Measurements from ENCODE around the gene ITGA2B. TPM values are rescaled to one million over a fixed set of nuclear protein-coding genes. Genes with fewer than 3 reads are reported as not detected.
"Not testable (repeated sequence)": the region's sequence is repeated elsewhere in the genome, so short reads cannot be mapped to it uniquely, and the experiment has no call there.

The ITGA2B gene
- total and polyA plus RNA-seq, 2 donors = 0.56 to 2.3 TPM

- no peak overlapping the region for H3K27ac ChIP-seq (ENCODE audit: low read depth)
- H3K4me3 ChIP-seq (ENCODE audit: low read depth, low read length) = no peak overlapping the region
- no peak for DNase-seq (ENCODE audit: extremely low spot score)
- 89% methylated on average over 3 of the region's 3 CpGs for WGBS
- H3K36me3 ChIP-seq (ENCODE audit: insufficient read depth) = peaks cover 2% of the 10 kb centered on the region
- H3K4me1 ChIP-seq (ENCODE audit: insufficient read depth) = no peaks in the 10 kb centered on the region
Observed at GRCh38 chr17:44400226-44400847, 10.9 kb upstream of the ITGA2B start.

- Histone ChIP-seq H3K4me3 (ENCODE audit: low read depth, low read length) (no peak overlapping the region), H3K4me1 (ENCODE audit: insufficient read depth) (no peaks in the 10 kb centered on the region), H3K36me3 (ENCODE audit: insufficient read depth) (peaks cover 2% of the 10 kb centered on the region), H3K27ac (ENCODE audit: low read depth) (no peak overlapping the region)
- WGBS = 96% methylated on average over 41 of the region's 41 CpGs
- DNase-seq (ENCODE audit: extremely low spot score) = no peak
Observed at GRCh38 chr17:44398692-44399691, 9.5 kb upstream of the ITGA2B start.

- DNase-seq (ENCODE audit: extremely low spot score) = no peak
- H3K4me1 ChIP-seq (ENCODE audit: insufficient read depth) = no peaks in the 10 kb centered on the region
- 96% methylated on average over 8 of the region's 8 CpGs for WGBS
- no peak overlapping the region for H3K27ac ChIP-seq (ENCODE audit: low read depth)
- H3K4me3 ChIP-seq (ENCODE audit: low read depth, low read length) = no peak overlapping the region
- peaks cover 2% of the 10 kb centered on the region for H3K36me3 ChIP-seq (ENCODE audit: insufficient read depth)
Observed at GRCh38 chr17:44397479-44398440, 8.3 kb upstream of the ITGA2B start.

- peaks cover 2% of the 10 kb centered on the region for H3K36me3 ChIP-seq (ENCODE audit: insufficient read depth)
- no peak for DNase-seq (ENCODE audit: extremely low spot score)
- WGBS = 91% methylated on average over 5 of the region's 5 CpGs
- no peak overlapping the region for H3K27ac ChIP-seq (ENCODE audit: low read depth)
- no peaks in the 10 kb centered on the region for H3K4me1 ChIP-seq (ENCODE audit: insufficient read depth)
- H3K4me3 ChIP-seq (ENCODE audit: low read depth, low read length) = no peak overlapping the region
Observed at GRCh38 chr17:44396946-44397345, 7.5 kb upstream of the ITGA2B start.

- peaks cover 2% of the 10 kb centered on the region for H3K36me3 ChIP-seq (ENCODE audit: insufficient read depth)
- WGBS = 94% methylated on average over 2 of the region's 2 CpGs
- DNase-seq (ENCODE audit: extremely low spot score) = no peak
- no peak overlapping the region for H3K27ac ChIP-seq (ENCODE audit: low read depth)
- H3K4me1 ChIP-seq (ENCODE audit: insufficient read depth) = no peaks in the 10 kb centered on the region
- H3K4me3 ChIP-seq (ENCODE audit: low read depth, low read length) = no peak overlapping the region
Observed at GRCh38 chr17:44394833-44395232, 5.4 kb upstream of the ITGA2B start.

- H3K4me1 ChIP-seq (ENCODE audit: insufficient read depth); H3K36me3 ChIP-seq (ENCODE audit: insufficient read depth); H3K27ac ChIP-seq (ENCODE audit: low read depth); H3K4me3 ChIP-seq (ENCODE audit: low read depth, low read length); DNase-seq (ENCODE audit: extremely low spot score): not testable (repeated sequence)
- 92% methylated on average over 9 of the region's 9 CpGs for WGBS
Observed at GRCh38 chr17:44394112-44394511, 4.7 kb upstream of the ITGA2B start.

GRCh38 chr17:44390250-44390870 lies 911 bp upstream of the ITGA2B start:
- WGBS = 67% methylated on average over 10 of the region's 10 CpGs
- DNase-seq (ENCODE audit: extremely low spot score) = no peak
- Histone ChIP-seq H3K4me1 (ENCODE audit: insufficient read depth) (no peaks in the 10 kb centered on the region), H3K27ac (ENCODE audit: low read depth) (no peak overlapping the region), H3K36me3 (ENCODE audit: insufficient read depth) (no peaks in the 10 kb centered on the region), H3K4me3 (ENCODE audit: low read depth, low read length) (no peak overlapping the region)

- Histone ChIP-seq H3K4me3 (ENCODE audit: low read depth, low read length) (no peak overlapping the region), H3K4me1 (ENCODE audit: insufficient read depth) (no peaks in the 10 kb centered on the region), H3K27ac (ENCODE audit: low read depth) (no peak overlapping the region), H3K36me3 (ENCODE audit: insufficient read depth) (no peaks in the 10 kb centered on the region)
- 83% methylated on average over 6 of the region's 6 CpGs for WGBS
- no peak for DNase-seq (ENCODE audit: extremely low spot score)
Observed at GRCh38 chr17:44389723-44390202, 314 bp upstream of the ITGA2B start.

GRCh38 chr17:44387804-44388203 lies 1.6 kb downstream of the ITGA2B start:
- 89% methylated on average over 2 of the region's 2 CpGs for WGBS

GRCh38 chr17:44386182-44386525 lies 3.3 kb downstream of the ITGA2B start:
- no peak overlapping the region for H3K27ac ChIP-seq (ENCODE audit: low read depth)
- no peak overlapping the region for H3K4me3 ChIP-seq (ENCODE audit: low read depth, low read length)
- H3K36me3 ChIP-seq (ENCODE audit: insufficient read depth) = no peaks in the 10 kb centered on the region
- no peaks in the 10 kb centered on the region for H3K4me1 ChIP-seq (ENCODE audit: insufficient read depth)
- WGBS = 30% methylated on average over 10 of the region's 10 CpGs
- no peak for DNase-seq (ENCODE audit: extremely low spot score)

More at GRCh38 chr17:44387804-44388203, 1.6 kb downstream of the ITGA2B start:
- H3K4me3 ChIP-seq (ENCODE audit: low read depth, low read length) = no peak overlapping the region
- no peaks in the 10 kb centered on the region for H3K36me3 ChIP-seq (ENCODE audit: insufficient read depth)
- no peaks in the 10 kb centered on the region for H3K4me1 ChIP-seq (ENCODE audit: insufficient read depth)
- DNase-seq (ENCODE audit: extremely low spot score) = no peak
- no peak overlapping the region for H3K27ac ChIP-seq (ENCODE audit: low read depth)

GRCh38 chr17:44385287-44386181 lies 3.9 kb downstream of the ITGA2B start:
- peak; percentile 62 for DNase-seq (ENCODE audit: extremely low spot score)
- Histone ChIP-seq H3K4me3 (ENCODE audit: low read depth, low read length) (peak overlapping the region; percentile 29), H3K36me3 (ENCODE audit: insufficient read depth) (no peaks in the 10 kb centered on the region), H3K4me1 (ENCODE audit: insufficient read depth) (no peaks in the 10 kb centered on the region), H3K27ac (ENCODE audit: low read depth) (no peak overlapping the region)
- WGBS = 4% methylated on average over 68 of the region's 68 CpGs

GRCh38 chr17:44384823-44385286 lies 4.6 kb downstream of the ITGA2B start:
- whole genome bisulfite sequencing = 3% methylated on average over 26 of the region's 26 CpGs

More at GRCh38 chr17:44384823-44385286, 4.6 kb downstream of the ITGA2B start:
- peak overlapping the region; percentile 29 for H3K4me3 ChIP-seq (ENCODE audit: low read depth, low read length)
- no peaks in the 10 kb centered on the region for H3K4me1 ChIP-seq (ENCODE audit: insufficient read depth)
- no peak overlapping the region for H3K27ac ChIP-seq (ENCODE audit: low read depth)
- no peak for DNase-seq (ENCODE audit: extremely low spot score)
- H3K36me3 ChIP-seq (ENCODE audit: insufficient read depth) = no peaks in the 10 kb centered on the region
